K562 (cell line): ENCODE data around the gene NEK2. TPM values are rescaled to one million over a fixed set of nuclear protein-coding genes. Genes with fewer than 3 reads are reported as not detected.

ENCODE experiments used
- ATF4 ChIP-seq: fragments of 450-650 bp; formaldehyde crosslinking; IDR thresholded peaks from 2 replicates; pipeline ENCODE4 v1.4.0; 2022; ENCODE audit warnings: mild to moderate bottlenecking, moderate library complexity
- ESRRA ChIP-seq: fragments of 450-650 bp; IDR thresholded peaks from 2 replicates; pipeline ENCODE4 v1.6.1; 2014; ENCODE audit warnings: low read depth, mild to moderate bottlenecking, moderate library complexity, borderline replicate concordance
- HOMEZ ChIP-seq: fragments of 250-450 bp; sonication (Bioruptor Pico); IDR thresholded peaks from 2 replicates; pipeline ENCODE4 v1.4.0; 2020; ENCODE audit warnings: mild to moderate bottlenecking, moderate library complexity
- MAFG ChIP-seq: fragments of 450-650 bp; conservative IDR thresholded peaks from 2 replicates; pipeline ENCODE4 v1.6.1; 2016; ENCODE audit warnings: missing genetic modification characterization, missing compliant biosample characterization
- MAX ChIP-seq: sonication (generic); formaldehyde crosslinking; IDR thresholded peaks from 2 replicates; pipeline ENCODE4 v1.9.0; 2022; ENCODE audit warnings: mild to moderate bottlenecking, missing genetic modification reagents
- MLLT1 ChIP-seq, 2 experiments: fragments of 450-650 bp; IDR thresholded peaks; 2 replicates each; pipeline ENCODE4 v1.6.1; 2016
- MLX ChIP-seq, 2 experiments: fragments of 450-650 bp in 1 of 2; sonication (generic) in 1 of 2; formaldehyde crosslinking; conservative IDR thresholded peaks; 2 replicates each; pipeline versions ENCODE4 v1.4.0 to v1.8.1; 2020 to 2022; ENCODE audit warnings: mild to moderate bottlenecking in 1 of 2, missing genetic modification reagents in 1 of 2
- MTA1 ChIP-seq: fragments of 450-650 bp; IDR thresholded peaks from 2 replicates; pipeline ENCODE4 v1.6.1; 2017; ENCODE audit warnings: borderline replicate concordance
- NFE2 ChIP-seq: IDR thresholded peaks from 2 replicates; pipeline ENCODE4 v1.6.1; 2014; ENCODE audit warnings: antibody characterized with exemption, low read depth
- PHF21A ChIP-seq: fragments of 450-650 bp; IDR thresholded peaks from 2 replicates; pipeline ENCODE4 v1.6.1; 2017; ENCODE audit warnings: low read depth, borderline replicate concordance
- SOX6 ChIP-seq: fragments of 450-650 bp; IDR thresholded peaks from 2 replicates; pipeline ENCODE4 v1.6.1; 2014; ENCODE audit warnings: mild to moderate bottlenecking
- TAF7 ChIP-seq: fragments of 450-650 bp; IDR thresholded peaks from 2 replicates; pipeline ENCODE4 v1.6.1; 2016; ENCODE audit warnings: missing genetic modification characterization, missing compliant biosample characterization
- ZNF584 ChIP-seq: fragments of 200-800 bp; sonication (Bioruptor generic); IDR thresholded peaks from 2 replicates; pipeline ENCODE4 v1.6.1; 2016; ENCODE audit warnings: low read depth, mild to moderate bottlenecking, missing genetic modification characterization, missing compliant biosample characterization
- ZNF740 ChIP-seq, 3 experiments: fragments of 200-800 bp in 1 of 3; sonication (Bioruptor generic) in 1 of 3; sonication (generic) in 1 of 3; formaldehyde crosslinking in 1 of 3; IDR thresholded peaks; 2 replicates each; pipeline versions ENCODE4 v1.6.1 to v1.8.0; 2016 to 2022; ENCODE audit warnings: mild to moderate bottlenecking in 2 of 3, missing compliant biosample characterization in 2 of 3, missing genetic modification characterization in 2 of 3, missing genetic modification reagents in 1 of 3
- polyA plus RNA-seq, 8 experiments: library from polyadenylated mRNA; depleted of rRNA in 4 of 8; stranded (reverse) in 5 of 8; unstranded in 3 of 8; fragments of >200 nt; fragmentation: Nextera tagmentation in 2 of 8; fragmentation: Illumina TruSeq in 1 of 8; extraction: Ambion mirVana in 2 of 8; extraction: Trizol in 1 of 8; gene quantifications; 2 replicates each; pipeline versions ENCODE4 v1.2.1 to v1.2.3, GENCODE V29; 2011 to 2014; ENCODE audit warnings: inconsistent platforms in 1 of 8, missing spikeins in 1 of 8
- total RNA-seq, 7 experiments: library from RNA; depleted of rRNA in 6 of 7; stranded (reverse); fragments of >200 nt in 6 of 7; fragmentation: Illumina TruSeq in 2 of 7; extraction: Trizol in 2 of 7; gene quantifications; 2 replicates each; pipeline versions ENCODE4 v1.2.1 to v1.2.3, GENCODE V29; 2011 to 2021; ENCODE audit warnings: low replicate concordance in 1 of 7

The NEK2 gene
- total and polyA plus RNA-seq, 9 of the 15 experiments (the other 6 are each of a cell fraction or from before 2014, with no cell fraction given): 30.0 to 74.7 (median 66.4) TPM

GRCh38 chr1:211722277-211723175, 47.1 kb upstream of the NEK2 start (continued):
- no peak for TF ChIP-seq TAF7 (tag)
- peak; percentile 62; the same call in 1 of the 2 replicates for TF ChIP-seq MTA1
- no peak for TF ChIP-seq HOMEZ (CRISPR knock-in tag)
- no peak for TF ChIP-seq PHF21A
- TF ChIP-seq MLLT1 (IDR thresholded peaks at IDR 0.05): peak in 1 of 2 experiments; percentile 39; a peak in 2 of 4 replicates
- TF ChIP-seq ZNF584: 0 out of 2 replicates have a peak, but pooled peaks have one; percentile 34
- 0 out of 2 replicates have a peak, but pooled peaks have one; percentile 40 for TF ChIP-seq MAFG (tag)
- TF ChIP-seq SOX6: peak; percentile 82
- peak; percentile 73 for TF ChIP-seq NFE2
- peak; percentile 77 for TF ChIP-seq ATF4 (CRISPR knock-in tag)
- 0 out of 2 replicates have a peak, but pooled peaks have one; percentile 23 for TF ChIP-seq MAX (CRISPR knock-in tag)
- TF ChIP-seq ZNF740 (CRISPR knock-in tag; IDR thresholded peaks at IDR 0.05): peak; percentile 44; the same call in 1 of the 2 replicates
- peak in 1 of 2 experiments; percentile 81; a peak in 2 of 4 replicates for TF ChIP-seq ZNF740 (tag; IDR thresholded peaks at IDR 0.05)
- TF ChIP-seq MLX (CRISPR knock-in tag; conservative IDR thresholded peaks at IDR 0.05): 0 out of 4 replicates have a peak, but pooled peaks of 1 of the 2 experiments have one; percentile 55
- TF ChIP-seq ESRRA: peak; percentile 33; the same call in 1 of the 2 replicates
